GM19438 (cell line): Measurements from ENCODE around the gene TTC16.
"Not testable (repeated sequence)": the region's sequence is repeated elsewhere in the genome, so short reads cannot be mapped to it uniquely, and the experiment has no call there.

Source experiments
- ATAC-seq: cut with Tn5 transposase; IDR thresholded peaks from one replicate; pipeline ENCODE4 v1.9.1; 2021; ENCODE audit warnings: low read depth; ENCODE audit not compliant: unreplicated experiment

Gene TTC16

DNA sequence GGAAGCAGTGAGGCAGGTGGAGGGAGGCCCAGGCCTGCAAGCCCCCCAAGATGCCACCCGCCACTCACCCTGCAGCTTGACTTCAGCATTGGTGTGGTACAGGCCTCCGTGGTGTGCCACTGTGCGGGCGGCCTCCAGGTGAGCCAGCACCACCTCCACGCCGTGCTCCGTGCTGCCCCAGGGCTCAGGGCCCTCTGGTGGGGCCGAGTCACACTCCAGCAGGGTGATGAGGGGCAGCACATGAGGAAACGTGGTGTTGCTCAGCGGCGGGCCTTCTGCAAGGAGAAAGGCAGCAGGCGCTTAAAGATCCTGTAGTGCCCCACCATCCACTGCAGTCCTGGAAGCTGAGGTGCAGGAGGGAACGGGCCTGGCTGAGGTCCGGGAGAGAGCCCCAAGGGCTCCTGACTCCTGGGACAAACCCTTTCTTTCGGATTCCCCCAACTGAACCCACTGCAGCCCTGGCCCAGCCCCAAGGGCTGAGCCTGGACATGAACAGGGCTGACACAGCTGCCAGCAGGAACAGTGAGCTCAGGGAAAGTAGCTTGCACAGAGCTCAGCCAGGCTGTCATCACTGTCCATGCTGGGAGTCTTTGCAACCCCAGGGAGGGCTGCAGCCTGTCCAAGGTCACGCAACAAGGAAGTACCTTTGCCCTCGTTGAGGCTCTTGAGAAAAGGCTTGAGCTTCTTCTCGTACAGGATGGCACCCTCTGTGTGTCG, 23.9 kb downstream of the TTC16 start:
- no peak for ATAC-seq

DNA sequence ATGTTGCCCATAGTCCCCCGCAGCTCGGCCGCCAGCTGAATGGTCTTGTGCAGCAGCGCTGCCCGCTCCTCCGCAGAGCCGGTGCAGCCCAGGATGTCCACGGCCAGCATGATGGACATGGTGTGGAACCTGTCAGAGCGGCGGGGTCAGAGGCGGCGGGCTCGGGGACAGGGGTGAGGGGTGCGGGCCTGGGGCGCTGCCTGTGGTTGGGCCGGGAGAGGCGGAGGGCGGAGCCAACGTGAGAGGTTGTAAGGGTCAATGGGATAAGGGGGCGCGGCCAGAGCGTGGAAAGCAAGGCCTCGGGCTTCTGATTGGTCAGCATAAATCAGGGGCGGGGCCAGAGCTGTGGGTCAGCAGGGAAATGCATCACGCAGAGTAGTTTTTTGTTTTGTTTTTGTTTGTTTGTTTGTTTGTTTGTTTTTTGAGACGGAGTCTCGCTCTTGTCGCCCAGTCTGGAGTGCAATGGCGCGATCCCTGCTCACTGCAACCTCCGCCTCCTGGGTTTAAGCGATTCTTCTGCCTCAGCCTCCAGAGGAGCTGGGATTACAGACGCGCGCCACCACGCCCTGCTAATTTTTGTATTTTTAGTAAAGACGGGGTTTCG, 26.1 kb downstream of the TTC16 start:
- no peak for ATAC-seq

DNA sequence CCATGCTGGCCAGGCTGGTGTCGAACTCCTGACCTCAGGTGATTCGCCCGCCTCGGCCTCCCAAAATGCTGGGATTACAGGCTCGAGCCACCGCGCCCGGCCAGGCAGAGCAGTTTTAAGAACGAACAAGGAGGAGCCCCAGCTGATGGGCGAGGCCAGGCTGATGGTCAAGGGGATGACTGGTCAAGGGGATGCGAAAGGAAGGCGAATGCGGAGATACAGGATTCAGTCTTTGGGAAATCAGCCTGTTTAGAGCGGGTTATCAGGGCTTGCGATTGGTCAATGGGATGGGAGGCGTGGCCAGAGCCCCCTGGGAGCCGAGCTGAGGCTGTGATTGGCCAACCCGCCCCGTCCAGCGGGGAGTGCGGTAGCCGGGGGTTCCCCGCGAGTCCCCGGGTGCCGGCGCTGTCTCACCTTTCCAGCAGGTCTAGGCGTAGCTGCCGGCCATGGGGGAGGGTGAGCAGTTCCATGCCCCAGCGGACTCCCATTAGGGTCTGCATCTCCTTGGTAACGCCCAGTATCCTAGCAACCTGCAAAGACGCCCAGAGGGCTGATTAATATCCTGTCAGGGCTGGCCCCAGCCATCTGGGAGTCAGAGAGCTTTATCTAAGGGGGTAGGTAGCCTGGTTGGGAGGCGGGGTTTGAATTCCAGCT, 26.7 kb downstream of the TTC16 start:
- no peak for ATAC-seq

DNA sequence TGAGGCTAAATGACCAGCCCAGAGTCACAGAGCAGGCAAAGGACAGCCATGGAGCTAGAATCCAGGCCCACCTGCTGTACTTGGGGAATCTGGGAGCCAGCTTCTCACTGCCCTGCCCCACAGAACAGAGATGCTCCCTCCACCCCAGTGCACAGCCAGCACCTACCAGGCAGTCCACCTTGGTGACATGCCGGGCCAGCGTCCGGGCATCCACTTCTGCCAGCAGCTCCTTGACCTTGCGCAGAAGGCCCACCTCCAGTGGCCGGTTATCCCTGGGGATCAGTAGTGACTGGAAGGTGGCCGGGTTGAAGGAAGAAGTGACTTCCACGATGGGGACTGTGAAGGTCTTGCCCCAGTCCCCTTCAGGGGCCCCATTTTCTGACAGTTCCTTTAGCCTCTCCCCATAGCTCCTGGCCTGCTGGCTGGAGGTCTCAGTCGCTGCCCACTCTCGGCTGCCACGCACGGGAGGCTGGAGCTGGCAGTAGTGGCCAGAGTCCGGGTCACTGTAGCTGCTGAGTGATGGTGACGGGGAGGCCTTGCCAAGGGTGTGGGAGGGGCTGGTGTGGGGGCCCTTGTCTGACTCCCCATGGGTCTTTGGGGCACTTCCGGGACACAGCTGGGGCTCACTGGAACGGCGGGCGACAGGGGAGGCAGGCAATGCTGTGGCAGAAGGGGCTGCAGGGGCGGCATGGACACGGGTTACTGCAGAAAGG, 28.7 kb downstream of the TTC16 start:
- no peak for ATAC-seq

DNA sequence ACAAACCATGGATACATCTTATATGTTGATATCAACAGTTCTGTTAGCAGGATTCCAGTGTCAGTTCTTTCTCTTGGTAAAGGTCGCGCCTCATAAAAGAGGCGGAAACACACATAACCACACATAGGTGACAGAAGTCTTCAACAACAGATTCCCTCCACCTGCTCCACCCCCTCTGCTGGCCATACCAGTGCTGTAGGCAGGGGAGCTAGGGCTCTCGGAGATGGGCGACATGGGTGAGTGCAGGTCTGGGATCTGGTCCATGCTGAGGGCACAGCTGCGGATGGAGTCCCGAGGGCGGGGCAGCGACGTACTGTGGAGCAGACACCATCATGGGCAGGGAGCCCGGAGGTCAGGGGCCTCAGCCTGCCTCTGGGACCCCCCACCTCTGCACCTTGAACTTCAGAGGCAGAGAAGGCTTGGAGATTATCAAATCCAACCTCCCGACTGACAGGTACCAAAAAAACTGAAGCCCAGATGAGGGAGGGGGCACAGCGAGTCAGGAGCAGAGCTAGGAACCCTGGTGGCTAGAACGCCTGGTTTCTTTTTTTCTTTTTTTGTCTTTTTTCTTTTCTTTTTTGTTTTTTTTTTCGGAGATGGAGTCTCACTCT, 31.2 kb downstream of the TTC16 start:
- ATAC-seq = no peak

DNA sequence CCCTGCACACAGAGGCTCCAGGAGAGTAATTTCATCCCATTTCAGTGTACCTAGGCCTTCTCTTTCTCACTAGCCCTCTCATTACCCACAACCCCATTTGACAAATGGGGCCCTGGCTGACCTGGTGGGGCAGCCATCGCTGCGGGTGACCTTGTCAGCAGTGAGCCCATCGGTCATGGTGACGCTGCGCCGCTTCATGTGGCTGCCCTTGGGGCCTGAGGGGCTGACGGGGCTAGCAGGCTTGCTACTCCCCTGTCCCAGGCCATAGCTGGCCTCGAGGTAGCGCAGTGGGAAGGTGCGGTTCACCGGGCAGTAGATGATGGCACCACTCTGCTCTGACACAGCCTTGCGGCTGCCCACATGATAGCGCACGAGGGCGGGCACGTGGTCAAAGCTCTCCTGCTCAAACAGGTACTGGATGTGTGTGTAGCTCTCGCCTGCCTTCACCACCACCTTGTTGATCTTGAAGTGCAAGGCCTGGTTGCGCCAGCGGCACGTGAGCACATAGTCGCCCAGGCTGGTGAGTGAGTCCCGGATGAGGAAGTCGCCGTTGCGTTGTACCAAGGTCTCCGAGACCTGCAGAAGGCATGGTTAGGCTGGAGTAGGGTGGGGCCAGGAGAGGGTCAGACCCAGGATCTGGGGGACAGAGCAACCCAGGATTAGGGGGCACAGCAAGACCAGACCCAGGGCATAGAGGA, 33.4 kb downstream of the TTC16 start:
- ATAC-seq = no peak

DNA sequence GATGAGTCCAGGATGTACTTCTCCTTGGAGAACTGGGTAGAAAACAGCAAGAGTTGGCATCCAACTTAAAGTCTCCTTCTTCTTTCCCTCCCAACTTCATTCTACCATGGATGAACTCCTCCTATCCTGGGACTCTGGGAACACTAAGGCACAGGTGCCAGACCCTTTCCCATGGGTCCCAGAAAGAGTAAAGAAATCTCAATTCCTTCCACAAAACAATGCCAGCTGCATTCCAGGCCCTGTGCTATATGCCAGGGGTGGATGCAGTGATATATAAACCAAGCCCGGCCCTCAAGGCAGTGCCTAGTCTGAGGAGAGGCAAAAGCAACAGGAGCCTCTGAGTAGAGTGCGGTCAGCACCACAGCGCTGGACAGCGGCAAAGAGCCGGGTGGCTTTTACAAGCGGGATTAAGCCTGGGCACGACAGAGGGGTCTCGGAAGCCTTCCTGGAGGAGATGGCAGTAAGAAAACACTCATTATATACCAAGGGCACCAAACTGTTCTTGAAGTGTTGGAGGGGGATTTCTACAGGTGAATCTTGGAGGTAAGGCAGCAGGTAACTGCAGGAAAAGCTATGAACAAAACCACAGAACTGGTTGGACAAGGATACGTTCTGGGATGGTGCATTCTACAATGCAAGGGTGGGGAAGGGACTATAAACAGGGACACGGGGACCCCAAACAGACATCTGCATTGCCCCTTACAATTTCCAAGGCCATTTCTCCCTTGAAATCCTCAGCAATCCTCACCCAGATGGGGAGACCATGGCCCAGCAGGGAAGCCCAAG, 35.6 kb downstream of the TTC16 start:
- no peak for ATAC-seq

DNA sequence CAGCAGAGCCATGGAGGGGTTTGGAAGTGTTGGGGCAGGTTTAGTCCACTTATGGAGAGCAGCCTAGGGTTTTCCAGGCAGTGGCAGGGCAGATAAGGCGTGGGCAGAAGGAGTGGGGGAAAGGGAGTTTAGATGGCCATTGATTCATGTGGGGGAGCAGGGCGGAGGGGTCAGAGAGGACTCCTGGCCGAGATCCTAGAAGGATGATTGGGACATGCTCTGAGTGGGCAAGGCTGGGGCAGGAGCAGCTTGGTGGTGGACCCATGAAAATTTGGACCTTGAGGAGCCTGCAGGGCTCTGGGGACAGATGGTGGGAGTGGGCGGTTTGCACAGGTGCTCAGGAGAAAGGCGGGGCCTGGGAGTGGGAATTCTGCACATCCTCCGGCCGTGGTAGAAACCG, 37.3 kb downstream of the TTC16 start:
- no peak for ATAC-seq

DNA sequence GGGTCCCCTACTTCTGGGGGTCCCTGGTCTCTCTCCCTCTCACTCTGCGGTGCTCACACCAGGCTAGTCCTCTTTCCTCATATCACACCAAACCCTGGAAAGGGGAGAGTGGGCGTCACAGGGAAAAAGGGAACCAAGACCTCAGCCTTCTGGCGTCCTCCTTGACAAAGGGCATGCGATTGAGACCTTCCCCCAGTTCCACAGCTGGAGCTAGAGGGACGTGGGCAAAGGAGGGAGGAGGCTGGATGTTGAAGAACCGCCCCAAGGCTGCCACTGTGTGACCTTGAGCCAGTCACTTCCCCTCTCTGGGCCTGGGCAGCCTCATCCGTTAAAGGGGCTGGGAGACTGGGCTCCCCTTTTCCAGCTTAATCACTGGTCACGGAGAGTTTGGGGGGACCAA, 37.7 kb downstream of the TTC16 start:
- no peak for ATAC-seq

DNA sequence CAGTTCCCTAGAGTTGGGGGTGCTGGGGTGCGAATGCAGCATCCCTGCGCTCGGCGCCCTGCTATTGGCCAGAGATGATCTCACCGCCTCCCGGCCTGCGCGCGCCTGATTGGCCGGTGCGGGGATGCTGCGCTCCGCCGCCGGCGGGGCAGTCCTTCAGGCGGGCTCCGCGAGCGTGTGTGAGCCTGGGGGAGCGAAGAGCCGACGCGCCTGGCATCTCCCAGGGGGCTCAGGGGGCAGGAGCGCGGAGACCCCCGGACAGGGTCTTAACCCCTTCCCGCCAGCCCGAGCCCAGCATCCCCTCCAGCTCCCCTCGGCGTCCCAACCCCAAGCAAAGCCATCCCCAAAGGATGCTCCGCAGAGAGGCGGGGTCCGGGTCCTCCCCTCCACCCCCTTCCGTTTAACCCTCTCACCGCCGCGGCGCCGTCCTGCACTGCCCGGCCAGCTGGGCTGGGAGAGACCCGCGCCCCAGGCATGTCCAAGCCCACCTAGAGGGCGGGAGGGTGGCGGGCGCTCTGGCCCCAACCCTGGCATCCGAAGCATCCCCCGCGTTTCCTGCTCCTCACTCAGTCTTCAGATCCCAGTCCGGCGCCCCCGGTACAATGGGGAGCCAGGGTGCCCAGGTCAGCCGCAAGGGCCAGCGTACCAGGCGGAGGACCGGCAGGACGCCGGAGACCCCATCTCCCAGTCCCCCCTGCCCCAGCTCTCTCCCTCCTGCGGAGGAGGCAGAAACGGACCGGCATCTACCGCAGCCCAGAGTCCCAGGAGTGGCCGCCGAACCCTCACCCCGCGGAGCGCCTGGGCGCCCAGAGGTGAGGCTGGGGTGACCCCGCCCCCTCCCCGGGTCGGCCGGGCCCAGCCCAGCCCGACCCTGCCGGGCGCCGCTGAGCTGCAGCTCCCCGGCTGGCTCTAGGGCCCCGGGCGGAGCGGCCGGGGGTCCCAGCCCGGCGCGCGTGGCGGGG, 38.5 kb downstream of the TTC16 start:
- no peak for ATAC-seq

DNA sequence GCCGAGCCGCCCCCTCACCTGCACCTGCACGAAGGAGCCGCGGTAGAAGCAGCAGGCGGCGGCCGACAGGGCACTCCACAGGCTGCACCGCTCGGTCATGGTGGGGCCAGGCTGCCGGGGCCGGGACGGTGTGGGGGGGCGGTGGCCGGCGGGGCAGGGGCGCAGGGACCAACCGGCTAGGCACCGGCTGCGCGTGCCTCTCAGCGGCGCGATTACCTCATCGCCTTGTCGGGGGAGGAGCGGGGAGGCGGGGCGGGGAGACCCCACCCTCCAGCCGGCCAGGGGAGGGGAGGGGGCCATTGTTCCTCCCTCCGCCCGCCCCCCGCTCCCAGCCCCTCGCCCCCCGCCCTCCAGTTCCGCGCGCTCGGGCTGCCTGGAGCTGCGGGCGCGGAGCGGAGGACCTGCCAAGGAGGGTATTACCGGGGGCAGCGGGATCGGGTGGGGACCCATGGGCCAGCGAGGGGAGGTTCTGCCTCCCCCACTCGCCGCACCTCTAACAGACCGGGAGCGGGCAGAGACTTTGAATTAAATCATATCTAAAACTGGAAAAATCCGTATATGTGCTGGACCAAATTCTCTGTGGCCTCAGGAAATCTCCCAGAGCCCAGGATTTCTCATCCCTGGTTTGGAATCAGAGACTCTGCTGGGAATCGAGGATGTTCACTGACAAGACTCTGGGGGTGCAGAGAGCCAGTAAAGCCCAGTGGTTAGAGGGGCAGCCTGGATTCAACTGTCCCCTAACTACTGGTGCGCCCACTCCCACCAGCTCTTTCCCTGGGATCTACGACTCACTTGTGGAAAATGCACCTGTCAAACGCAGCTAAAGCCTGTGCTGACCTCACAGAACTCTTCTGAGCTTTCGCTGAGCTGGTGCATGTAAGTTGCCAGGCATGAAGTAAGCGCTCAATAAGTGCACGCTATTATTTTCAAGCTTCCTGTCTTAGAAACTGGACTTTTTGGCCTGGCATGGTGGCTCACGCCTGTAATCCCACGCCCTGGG, 39.5 kb downstream of the TTC16 start:
- ATAC-seq = no peak

DNA sequence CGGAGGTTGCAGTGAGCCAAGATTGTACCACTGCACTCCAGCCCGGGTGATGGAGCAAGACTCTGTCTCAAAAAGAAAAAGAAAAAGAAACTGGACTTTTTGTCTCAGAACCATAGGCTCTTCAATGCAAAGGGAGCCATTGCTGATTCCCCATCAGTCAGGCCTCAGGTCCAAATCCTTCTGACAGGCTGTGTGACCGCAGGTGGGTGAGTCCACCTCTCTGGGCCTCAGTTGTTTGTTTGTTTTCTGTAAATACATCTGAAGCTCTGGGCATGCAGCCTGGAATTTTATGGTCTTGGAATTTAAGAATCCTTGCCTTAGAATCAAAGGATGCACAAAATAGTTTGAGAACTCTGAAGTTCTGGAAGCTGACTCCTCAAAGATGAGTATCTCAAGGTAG, 40.4 kb downstream of the TTC16 start:
- ATAC-seq = no peak

DNA sequence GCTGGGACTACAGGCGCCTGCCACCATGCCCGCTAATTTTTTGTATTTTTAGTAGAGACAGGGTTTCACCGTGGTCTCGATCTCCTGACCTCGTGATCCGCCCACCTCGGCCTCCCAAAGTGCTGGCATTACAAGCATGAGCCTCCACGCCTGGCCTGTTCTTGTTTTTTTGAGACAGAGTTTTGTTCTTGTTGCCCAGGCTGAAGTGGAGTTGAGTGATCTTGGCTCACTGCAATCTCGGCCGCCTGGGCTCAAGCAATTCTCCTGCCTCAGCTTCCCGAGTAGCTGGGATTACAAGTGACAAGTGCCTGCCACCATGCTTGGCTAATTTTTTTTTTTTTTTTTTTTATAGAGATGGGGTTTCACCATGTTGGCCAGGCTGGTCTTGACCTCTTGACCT, 40.9 kb downstream of the TTC16 start:
- not testable (repeated sequence) for ATAC-seq

DNA sequence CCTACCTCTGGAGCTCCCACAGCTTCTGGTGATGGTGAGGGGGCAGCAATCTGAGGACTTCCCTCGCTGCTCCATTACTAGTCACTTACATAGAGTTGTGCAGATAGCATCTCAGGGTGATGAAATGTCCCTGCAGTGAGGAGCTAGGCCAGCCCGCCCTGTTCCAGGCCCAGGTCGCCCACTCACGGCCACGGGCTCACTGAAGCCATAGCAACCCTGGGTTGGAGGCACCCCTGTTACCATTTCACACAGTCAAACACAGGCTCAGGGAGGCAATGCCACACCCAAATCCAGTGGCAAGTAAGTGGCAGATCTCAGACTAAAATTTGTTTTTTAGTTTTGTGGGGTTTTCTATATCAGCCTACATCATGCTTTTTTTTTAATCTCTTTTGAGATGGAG, 43.0 kb downstream of the TTC16 start:
- no peak for ATAC-seq

DNA sequence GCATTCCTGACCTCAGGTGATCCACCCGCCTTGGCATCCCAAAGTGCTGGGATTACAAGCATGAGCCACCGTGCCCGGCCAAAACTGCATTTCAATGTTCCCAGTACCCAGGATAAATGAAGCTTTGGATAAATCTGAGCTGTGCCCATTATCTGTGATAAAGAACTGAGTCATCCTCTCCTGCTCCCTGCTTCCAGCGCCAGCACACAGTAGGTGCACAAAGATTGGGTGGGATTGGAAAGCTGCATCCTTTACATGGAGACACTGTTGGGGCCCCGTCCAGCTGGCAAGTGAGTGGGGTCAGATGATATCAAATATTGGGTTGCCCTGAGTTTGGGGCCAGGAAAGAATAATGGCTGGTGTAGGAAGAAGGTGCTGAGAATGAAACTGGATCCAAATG, 45.2 kb downstream of the TTC16 start:
- ATAC-seq = no peak

DNA sequence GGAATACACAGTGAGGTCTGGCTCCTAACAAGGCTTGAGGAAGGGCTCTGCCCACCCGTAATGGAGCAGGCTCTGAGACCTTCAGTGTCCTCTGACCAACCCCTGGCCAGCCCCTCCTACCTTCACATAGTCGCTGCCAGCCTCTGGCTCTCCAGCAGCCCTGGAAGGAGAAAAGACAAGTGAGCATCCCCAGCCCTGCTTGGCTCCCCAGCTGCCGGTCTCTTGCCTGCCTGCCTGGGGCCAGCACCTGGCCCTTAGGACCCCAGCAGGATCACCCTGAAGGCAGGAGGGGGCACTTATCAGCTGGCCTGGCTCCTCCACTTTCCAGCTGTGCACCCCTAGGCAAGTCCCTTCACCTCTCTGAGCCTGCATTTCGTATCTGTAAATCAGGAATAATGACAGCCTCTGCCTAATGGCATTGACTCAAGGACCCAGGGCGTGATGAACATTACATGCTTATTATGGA, 45.6 kb downstream of the TTC16 start:
- ATAC-seq = no peak

DNA sequence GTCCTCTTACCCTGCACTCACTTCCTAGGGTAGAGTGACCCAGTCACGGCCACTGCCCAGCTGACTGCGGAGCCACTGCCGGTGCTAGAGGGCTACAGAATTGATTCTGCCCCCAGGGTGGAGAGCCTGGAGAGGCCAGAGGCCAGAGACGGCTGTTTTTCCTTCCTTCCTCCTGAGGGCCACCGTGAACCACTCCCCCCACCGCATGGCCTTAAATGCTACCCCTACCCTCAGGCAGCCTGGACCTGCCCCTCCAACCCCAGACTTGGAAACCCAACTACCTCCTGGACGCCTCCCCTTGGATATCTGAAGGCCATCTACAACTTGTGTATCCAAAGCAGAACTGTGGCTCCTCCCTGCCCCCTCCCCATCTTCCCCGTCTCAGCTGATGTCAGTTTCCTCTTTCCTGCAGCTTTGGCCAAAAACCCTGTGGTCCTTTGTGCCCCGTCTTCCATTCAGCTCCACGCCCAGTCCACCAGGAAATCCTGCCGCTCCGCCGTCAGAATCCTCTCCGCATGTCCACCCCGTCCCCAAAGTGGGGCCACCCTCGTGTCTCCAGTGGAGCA, 46.3 kb downstream of the TTC16 start:
- no peak for ATAC-seq
